ENCODE measurements around the gene PLCD1. TPM values are rescaled to one million over a fixed set of nuclear protein-coding genes. Genes with fewer than 3 reads are reported as not detected.
"Not testable (repeated sequence)": the region's sequence is repeated elsewhere in the genome, so short reads cannot be mapped to it uniquely, and the experiment has no call there.

Gene PLCD1
- polyA plus RNA-seq (2013, experiment 1 of 2): 41.7 TPM
- 41.2 TPM for polyA plus RNA-seq (2013, experiment 2 of 2)

DNA sequence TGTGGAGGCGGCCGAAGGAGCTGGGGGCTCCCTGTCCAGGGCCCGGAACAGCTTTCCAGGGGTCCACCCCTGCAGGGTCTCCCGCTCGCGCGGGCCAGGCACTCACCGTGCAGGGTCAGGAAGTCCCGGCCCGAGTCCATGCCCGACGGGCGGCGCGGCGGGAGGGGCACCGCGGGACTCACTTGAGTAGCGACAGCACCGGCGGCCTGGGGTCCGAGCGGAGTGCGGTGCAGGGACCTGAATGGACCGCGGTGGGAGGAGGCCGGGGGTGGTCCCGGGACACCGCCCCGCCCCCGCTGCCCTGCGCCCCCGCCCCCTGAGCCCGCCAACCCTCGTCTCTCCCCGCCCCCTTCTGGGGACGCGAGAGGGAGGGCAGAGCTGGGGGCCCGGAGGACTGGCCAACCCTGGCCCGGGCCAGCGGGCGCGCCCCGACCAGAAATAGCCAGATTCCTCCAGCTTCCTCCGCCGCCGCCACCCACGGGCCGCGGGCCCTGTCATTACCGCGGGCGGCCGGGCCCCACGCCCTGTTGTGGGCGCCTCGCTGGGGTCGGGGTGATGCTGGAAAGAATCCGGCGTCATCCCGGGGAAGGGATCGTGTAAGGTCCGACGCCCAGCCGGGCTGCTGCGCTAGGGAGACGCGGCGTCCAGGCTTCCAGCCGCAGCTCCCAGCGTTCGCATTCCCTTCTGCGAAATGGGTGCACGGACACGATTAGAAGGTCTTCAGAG lies at the start of gene PLCD1:
Gene PLCD1, minus strand, starts transcription at position 243 of the 726 bp plus-strand sequence. Its CDS starts 103 bp downstream, at position 140.
- peak within 1 kb of the TSS; percentile 93 for H3K18ac ChIP-seq (ENCODE audit: low read length)
- peak within 1 kb of the TSS; percentile 73 for H3K4me2 ChIP-seq (ENCODE audit: insufficient read depth, low read length, poor library complexity, severe bottlenecking)
- no peak within 1 kb of the TSS for H3K27ac ChIP-seq (replicated peaks; ENCODE audit: low read length)
- H3K14ac ChIP-seq (ENCODE audit: low read length): peak within 1 kb of the TSS; percentile 95
- H2BK5ac ChIP-seq (ENCODE audit: low read length): peak within 1 kb of the TSS; percentile 84
- no peaks in the 10 kb centered on the region for H3K9me3 ChIP-seq (replicated peaks in 1 of 2; ENCODE audit: control insufficient read depth in 2 of 2, insufficient read depth in 1 of 2, low read depth in 1 of 2, low read length in 2 of 2)
- peak within 1 kb of the TSS; percentile 94 for H3K9ac ChIP-seq (ENCODE audit: low read depth, low read length, poor library complexity)
- peak within 1 kb of the TSS; percentile 61 for H2BK12ac ChIP-seq (ENCODE audit: low read length)
- peak within 1 kb of the TSS; percentile 58 for H3K4ac ChIP-seq (ENCODE audit: low read length)
- no peak within 1 kb of the TSS for H4K91ac ChIP-seq (ENCODE audit: low read depth, low read length, poor library complexity)
- H3K79me1 ChIP-seq (ENCODE audit: low read depth, low read length): peaks cover 5% of the 10 kb centered on the region
- H2AFZ ChIP-seq (ENCODE audit: low read length): peak within 1 kb of the TSS; percentile 84
- peaks cover 0 to 18% (median 17%) of the 10 kb centered on the region in 3 experiments for H3K27me3 ChIP-seq (ENCODE audit: control insufficient read depth in 3 of 3, insufficient read depth in 3 of 3, low read depth in 1 of 3, low read length in 3 of 3)
- peak; percentile 81 for DNase-seq (ENCODE audit: low spot score)
- peak within 1 kb of the TSS; percentile 53 for H2BK15ac ChIP-seq (ENCODE audit: low read length)
- H4K8ac ChIP-seq (ENCODE audit: low read depth, low read length): no peak within 1 kb of the TSS
- no CpG with 5 or more reads among the region's 75 CpGs for WGBS, 2 donors (ENCODE audit: extremely low coverage in 2 of 2, insufficient read length in 2 of 2, insufficient replicate concordance in 1 of 2)
- peaks cover 3 to 35% of the 10 kb centered on the region in 2 donors for H3K36me3 ChIP-seq (replicated peaks in 1 of 2; ENCODE audit: control insufficient read depth in 2 of 2, insufficient read depth in 2 of 2, low read length in 2 of 2)
- peak within 1 kb of the TSS; percentile 68 for H3K23ac ChIP-seq (ENCODE audit: low read depth, low read length, poor library complexity)
- H3K4me1 ChIP-seq (ENCODE audit: control insufficient read depth in 2 of 2, insufficient read depth in 1 of 2, low read depth in 1 of 2, low read length in 2 of 2): peaks cover 11 to 17% of the 10 kb centered on the region in 2 donors
- peak within 1 kb of the TSS; percentile 91 for H2AK5ac ChIP-seq (ENCODE audit: low read depth, low read length)
- H3K4me3 ChIP-seq (ENCODE audit: low read length in 2 of 2): peak within 1 kb of the TSS; percentile 96 to 97
- peak within 1 kb of the TSS; percentile 38 for H2BK120ac ChIP-seq (ENCODE audit: low read depth, low read length)

- H3K18ac ChIP-seq (ENCODE audit: low read length); DNase-seq (ENCODE audit: low spot score); H2BK15ac ChIP-seq (ENCODE audit: low read length); H3K9me3 ChIP-seq (replicated peaks in 1 of 2; ENCODE audit: control insufficient read depth in 2 of 2, insufficient read depth in 1 of 2, low read depth in 1 of 2, low read length in 2 of 2); H3K79me1 ChIP-seq (ENCODE audit: low read depth, low read length); H3K27ac ChIP-seq (replicated peaks; ENCODE audit: low read length); H4K8ac ChIP-seq (ENCODE audit: low read depth, low read length); H3K4ac ChIP-seq (ENCODE audit: low read length); H2BK12ac ChIP-seq (ENCODE audit: low read length); H2BK5ac ChIP-seq (ENCODE audit: low read length); H3K4me1 ChIP-seq (ENCODE audit: control insufficient read depth in 2 of 2, insufficient read depth in 1 of 2, low read depth in 1 of 2, low read length in 2 of 2); H4K91ac ChIP-seq (ENCODE audit: low read depth, low read length, poor library complexity); H3K4me3 ChIP-seq (ENCODE audit: low read length in 2 of 2); H3K14ac ChIP-seq (ENCODE audit: low read length); H3K9ac ChIP-seq (ENCODE audit: low read depth, low read length, poor library complexity); H2BK120ac ChIP-seq (ENCODE audit: low read depth, low read length); H3K27me3 ChIP-seq (ENCODE audit: control insufficient read depth in 3 of 3, insufficient read depth in 3 of 3, low read depth in 1 of 3, low read length in 3 of 3); H3K4me2 ChIP-seq (ENCODE audit: insufficient read depth, low read length, poor library complexity, severe bottlenecking); H2AK5ac ChIP-seq (ENCODE audit: low read depth, low read length); H3K23ac ChIP-seq (ENCODE audit: low read depth, low read length, poor library complexity); H2AFZ ChIP-seq (ENCODE audit: low read length); H3K36me3 ChIP-seq (replicated peaks in 1 of 2; ENCODE audit: control insufficient read depth in 2 of 2, insufficient read depth in 2 of 2, low read length in 2 of 2): not testable (repeated sequence)
- no CpG with 5 or more reads among the region's 3 CpGs for WGBS, 2 donors (ENCODE audit: extremely low coverage in 2 of 2, insufficient read length in 2 of 2, insufficient replicate concordance in 1 of 2)
These were observed 47.6 kb upstream of the PLCD1 start for GRCh38 chr3:38077073-38077472.

DNA sequence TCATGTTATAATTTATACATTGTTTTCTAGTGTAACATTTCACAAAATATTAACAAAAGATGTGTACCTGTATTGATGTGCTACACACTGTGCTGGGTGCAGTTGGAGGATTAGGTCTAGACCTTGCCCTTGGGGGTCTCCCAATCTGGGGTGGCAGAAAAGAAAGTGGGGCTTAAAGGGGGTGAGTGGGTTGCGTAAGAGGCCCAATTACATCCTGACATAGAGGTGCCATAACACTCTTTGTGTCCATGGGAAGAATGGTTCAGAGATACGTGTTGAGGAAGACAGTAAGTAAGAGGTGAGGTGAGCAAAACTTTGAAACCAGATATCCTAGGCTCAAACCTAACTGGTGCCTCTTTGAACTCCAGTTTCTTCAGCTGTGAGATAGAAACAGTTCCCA lies 40.6 kb upstream of the PLCD1 start:
- peaks cover 0 to 15% (median 0%) of the 10 kb centered on the region in 3 experiments for H3K27me3 ChIP-seq (ENCODE audit: control insufficient read depth in 3 of 3, insufficient read depth in 3 of 3, low read depth in 1 of 3, low read length in 3 of 3)
- no peak overlapping the region for H3K23ac ChIP-seq (ENCODE audit: low read depth, low read length, poor library complexity)
- no peaks in the 10 kb centered on the region for H3K36me3 ChIP-seq (replicated peaks in 1 of 2; ENCODE audit: control insufficient read depth in 2 of 2, insufficient read depth in 2 of 2, low read length in 2 of 2)
- H3K4me2 ChIP-seq (ENCODE audit: insufficient read depth, low read length, poor library complexity, severe bottlenecking): no peak overlapping the region
- no peaks in the 10 kb centered on the region for H3K79me1 ChIP-seq (ENCODE audit: low read depth, low read length)
- H3K27ac ChIP-seq (replicated peaks; ENCODE audit: low read length): no peak overlapping the region
- no peak overlapping the region for H4K8ac ChIP-seq (ENCODE audit: low read depth, low read length)
- no peak overlapping the region for H3K4ac ChIP-seq (ENCODE audit: low read length)
- no peak overlapping the region for H4K91ac ChIP-seq (ENCODE audit: low read depth, low read length, poor library complexity)
- DNase-seq (ENCODE audit: low spot score): no peak
- H3K9ac ChIP-seq (ENCODE audit: low read depth, low read length, poor library complexity): no peak overlapping the region
- H2BK15ac ChIP-seq (ENCODE audit: low read length): no peak overlapping the region
- no peak overlapping the region for H2AK5ac ChIP-seq (ENCODE audit: low read depth, low read length)
- no peak overlapping the region for H2BK12ac ChIP-seq (ENCODE audit: low read length)
- no peak overlapping the region for H2BK5ac ChIP-seq (ENCODE audit: low read length)
- no CpG with 5 or more reads among the region's 2 CpGs for WGBS, 2 donors (ENCODE audit: extremely low coverage in 2 of 2, insufficient read length in 2 of 2, insufficient replicate concordance in 1 of 2)
- peaks cover 0 to 2% of the 10 kb centered on the region in 2 donors for H3K9me3 ChIP-seq (replicated peaks in 1 of 2; ENCODE audit: control insufficient read depth in 2 of 2, insufficient read depth in 1 of 2, low read depth in 1 of 2, low read length in 2 of 2)
- no peak overlapping the region for H2AFZ ChIP-seq (ENCODE audit: low read length)
- no peak overlapping the region for H3K14ac ChIP-seq (ENCODE audit: low read length)
- H3K18ac ChIP-seq (ENCODE audit: low read length): no peak overlapping the region
- H3K4me1 ChIP-seq (ENCODE audit: control insufficient read depth in 2 of 2, insufficient read depth in 1 of 2, low read depth in 1 of 2, low read length in 2 of 2): peaks cover 0 to 1% of the 10 kb centered on the region in 2 donors
- no peak overlapping the region for H2BK120ac ChIP-seq (ENCODE audit: low read depth, low read length)
- H3K4me3 ChIP-seq (ENCODE audit: low read length in 2 of 2): no peak overlapping the region

DNA sequence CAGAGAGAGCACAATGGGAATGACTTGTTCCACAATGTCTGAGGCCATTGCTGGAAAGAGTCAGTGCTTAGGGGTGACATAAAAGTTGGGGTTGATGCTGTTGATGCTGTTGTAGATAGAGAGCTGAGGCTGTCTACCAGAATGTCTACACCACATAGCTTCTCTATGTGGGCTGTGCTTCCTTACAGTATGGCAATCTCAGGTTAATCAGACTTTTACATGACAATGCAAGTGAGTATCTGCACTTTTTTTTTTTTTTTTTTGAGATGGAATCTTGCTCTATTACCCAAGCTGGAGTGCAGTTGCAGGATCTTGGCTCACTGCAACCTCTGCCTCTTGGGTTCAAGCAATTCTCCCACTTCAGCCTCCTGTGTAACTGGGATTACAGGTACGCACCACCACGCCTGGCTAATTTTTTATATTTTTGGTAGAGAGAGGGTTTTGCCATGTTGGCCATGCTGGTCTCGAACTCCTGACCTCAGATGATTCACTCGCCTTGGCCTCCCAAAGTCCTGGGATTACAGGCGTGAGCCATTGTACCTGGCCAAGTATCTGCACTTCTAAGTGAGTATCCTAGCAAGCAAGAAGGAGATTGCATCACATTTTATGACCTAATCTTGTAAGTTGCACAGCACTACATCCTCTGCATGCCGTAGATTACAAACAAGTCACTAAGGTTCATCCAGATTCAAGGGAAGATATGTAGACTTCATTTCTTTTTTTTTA lies 38.2 kb upstream of the PLCD1 start:
- Histone ChIP-seq H3K23ac (ENCODE audit: low read depth, low read length, poor library complexity) (no peak overlapping the region), H3K36me3 (replicated peaks in 1 of 2; ENCODE audit: control insufficient read depth in 2 of 2, insufficient read depth in 2 of 2, low read length in 2 of 2) (no peaks in the 10 kb centered on the region), H3K4me2 (ENCODE audit: insufficient read depth, low read length, poor library complexity, severe bottlenecking) (no peak overlapping the region), H2BK15ac (ENCODE audit: low read length) (no peak overlapping the region), H3K4ac (ENCODE audit: low read length) (no peak overlapping the region), H3K18ac (ENCODE audit: low read length) (no peak overlapping the region), H4K91ac (ENCODE audit: low read depth, low read length, poor library complexity) (no peak overlapping the region), H3K27ac (replicated peaks; ENCODE audit: low read length) (no peak overlapping the region), H3K4me3 (ENCODE audit: low read length in 2 of 2) (no peak overlapping the region), H2BK120ac (ENCODE audit: low read depth, low read length) (no peak overlapping the region), H3K9ac (ENCODE audit: low read depth, low read length, poor library complexity) (no peak overlapping the region), H2AFZ (ENCODE audit: low read length) (no peak overlapping the region), H2AK5ac (ENCODE audit: low read depth, low read length) (no peak overlapping the region), H3K9me3 (replicated peaks in 1 of 2; ENCODE audit: control insufficient read depth in 2 of 2, insufficient read depth in 1 of 2, low read depth in 1 of 2, low read length in 2 of 2) (peaks cover 0 to 2% of the 10 kb centered on the region in 2 donors), H3K27me3 (ENCODE audit: control insufficient read depth in 3 of 3, insufficient read depth in 3 of 3, low read depth in 1 of 3, low read length in 3 of 3) (peaks cover 0 to 15% (median 0%) of the 10 kb centered on the region in 3 experiments), H3K79me1 (ENCODE audit: low read depth, low read length) (no peaks in the 10 kb centered on the region), H4K8ac (ENCODE audit: low read depth, low read length) (no peak overlapping the region), H2BK12ac (ENCODE audit: low read length) (no peak overlapping the region), H2BK5ac (ENCODE audit: low read length) (no peak overlapping the region), H3K14ac (ENCODE audit: low read length) (no peak overlapping the region), H3K4me1 (ENCODE audit: control insufficient read depth in 2 of 2, insufficient read depth in 1 of 2, low read depth in 1 of 2, low read length in 2 of 2) (peaks cover 0 to 1% of the 10 kb centered on the region in 2 donors)
- no peak for DNase-seq (ENCODE audit: low spot score)
- WGBS, 2 donors (ENCODE audit: extremely low coverage in 2 of 2, insufficient read length in 2 of 2, insufficient replicate concordance in 1 of 2): no CpG with 5 or more reads among the region's 6 CpGs
